ENCODE data around the gene IQGAP1.

IQGAP1 gene

DNA sequence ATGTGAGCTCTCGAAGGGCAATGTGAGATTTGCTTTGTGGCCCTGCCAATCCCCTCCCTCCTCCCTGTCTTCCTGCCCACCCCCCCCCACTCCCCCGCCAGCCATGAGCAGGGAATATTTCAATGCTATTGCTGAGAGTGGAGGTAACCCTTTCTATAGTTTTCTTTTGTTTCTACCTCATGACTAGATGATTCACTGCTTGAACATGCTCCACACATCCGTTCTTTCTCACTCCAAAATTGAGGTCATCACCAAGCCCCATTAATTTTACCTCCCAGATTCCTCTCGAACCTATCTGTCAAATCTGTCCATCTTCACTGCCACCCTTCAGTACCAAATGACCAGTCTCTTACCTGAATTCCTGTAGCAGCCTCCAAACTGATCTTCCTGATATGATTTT lies 23.8 kb upstream of the IQGAP1 start:
- H3K4me3 ChIP-seq (ENCODE audit: low read depth in 1 of 2, low read length in 1 of 2): no peak overlapping the region
- H3K36me3 ChIP-seq: no peaks in the 10 kb centered on the region
- peaks cover 0 to 5% of the 10 kb centered on the region in 2 experiments for H3K4me1 ChIP-seq (ENCODE audit: control insufficient read depth in 1 of 2, insufficient read depth in 1 of 2, low read depth in 1 of 2, low read length in 1 of 2)
- no peak overlapping the region for H3K27ac ChIP-seq
- no peaks in the 10 kb centered on the region for H3K9me3 ChIP-seq
- H3K27me3 ChIP-seq: peaks cover 32% of the 10 kb centered on the region
- TF ChIP-seq CTCF (IDR thresholded peaks at IDR 0.05): no peak

DNA sequence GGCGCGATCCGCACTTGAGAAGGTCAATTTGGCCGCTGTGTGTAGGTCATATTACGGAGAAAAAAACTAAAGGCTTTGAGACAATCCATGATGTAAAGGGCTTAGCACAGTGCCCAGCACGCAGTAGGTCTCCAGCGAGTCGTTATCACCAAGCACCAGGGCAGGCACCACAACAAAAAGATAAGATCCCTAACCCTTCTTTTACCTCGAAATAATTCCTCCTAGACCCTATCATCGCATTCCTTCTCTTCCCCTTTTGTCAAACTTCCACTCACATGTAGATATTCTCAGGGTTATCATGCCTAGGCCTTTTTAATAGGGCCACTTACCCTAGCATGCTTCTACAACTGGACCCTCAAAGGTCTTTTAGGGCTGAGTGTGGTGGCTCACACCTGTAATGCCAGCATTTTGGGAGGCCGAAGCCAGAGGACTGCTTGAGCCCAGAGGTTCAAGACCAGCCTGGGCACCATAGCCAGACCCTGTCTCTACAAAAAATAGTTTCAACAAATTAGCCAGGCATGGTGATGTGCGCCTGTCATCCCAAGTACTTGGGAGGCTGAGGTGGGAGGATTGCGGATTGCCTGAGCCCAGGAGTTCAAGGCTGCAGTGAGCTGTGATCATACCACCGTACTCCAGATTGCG lies 22.5 kb upstream of the IQGAP1 start:
- Histone ChIP-seq H3K27ac (no peak overlapping the region), H3K36me3 (no peaks in the 10 kb centered on the region), H3K27me3 (peaks cover 34% of the 10 kb centered on the region), H3K4me1 (ENCODE audit: control insufficient read depth in 1 of 2, insufficient read depth in 1 of 2, low read depth in 1 of 2, low read length in 1 of 2) (peaks cover 5 to 11% of the 10 kb centered on the region in 2 experiments), H3K4me3 (ENCODE audit: low read depth in 1 of 2, low read length in 1 of 2) (no peak overlapping the region), H3K9me3 (no peaks in the 10 kb centered on the region)
- TF ChIP-seq CTCF (IDR thresholded peaks at IDR 0.05): no peak

GRCh38 chr15:90367576-90367975 lies 20.5 kb upstream of the IQGAP1 start:
- Histone ChIP-seq H3K27me3 (peaks cover 46% of the 10 kb centered on the region), H3K27ac (no peak overlapping the region), H3K9me3 (no peaks in the 10 kb centered on the region), H3K4me3 (ENCODE audit: low read depth in 1 of 2, low read length in 1 of 2) (no peak overlapping the region), H3K4me1 (ENCODE audit: control insufficient read depth in 1 of 2, insufficient read depth in 1 of 2, low read depth in 1 of 2, low read length in 1 of 2) (peaks cover 5 to 6% of the 10 kb centered on the region in 2 experiments), H3K36me3 (no peaks in the 10 kb centered on the region)
- TF ChIP-seq CTCF (IDR thresholded peaks at IDR 0.05): no peak

DNA sequence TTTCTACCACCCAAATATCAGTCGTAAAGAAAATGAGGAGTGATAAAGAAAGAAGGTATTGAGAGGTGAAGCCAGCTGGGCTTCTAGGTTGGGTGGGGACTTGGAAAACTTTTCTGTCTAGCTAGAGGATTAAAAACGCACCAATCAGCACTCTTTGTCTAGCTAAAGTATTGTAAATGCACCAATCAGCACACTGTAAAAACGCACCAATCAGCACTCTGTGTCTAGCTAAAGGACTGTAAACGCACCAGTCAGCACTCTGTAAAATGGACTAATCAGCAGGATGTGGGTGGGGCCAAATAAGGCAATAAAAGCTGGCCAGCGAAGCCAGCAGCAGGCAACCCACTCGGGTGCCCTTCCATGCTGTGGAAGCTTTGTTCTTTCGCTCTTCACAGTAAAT lies 13.0 kb upstream of the IQGAP1 start:
- H3K27ac ChIP-seq: no peak overlapping the region
- peaks cover 16 to 20% of the 10 kb centered on the region in 2 experiments for H3K4me1 ChIP-seq (ENCODE audit: control insufficient read depth in 1 of 2, insufficient read depth in 1 of 2, low read depth in 1 of 2, low read length in 1 of 2)
- no peaks in the 10 kb centered on the region for H3K36me3 ChIP-seq
- no peak for TF ChIP-seq CTCF (IDR thresholded peaks at IDR 0.05)
- H3K9me3 ChIP-seq: peaks cover 4% of the 10 kb centered on the region
- H3K27me3 ChIP-seq: peaks cover 32% of the 10 kb centered on the region
- no peak overlapping the region for H3K4me3 ChIP-seq (ENCODE audit: low read depth in 1 of 2, low read length in 1 of 2)

GRCh38 chr15:90376789-90377188 lies 11.3 kb upstream of the IQGAP1 start:
- Histone ChIP-seq H3K4me1 (ENCODE audit: control insufficient read depth in 1 of 2, insufficient read depth in 1 of 2, low read depth in 1 of 2, low read length in 1 of 2) (peaks cover 17 to 19% of the 10 kb centered on the region in 2 experiments), H3K36me3 (no peaks in the 10 kb centered on the region), H3K27me3 (peaks cover 29% of the 10 kb centered on the region), H3K9me3 (peaks cover 4% of the 10 kb centered on the region), H3K4me3 (ENCODE audit: low read depth in 1 of 2, low read length in 1 of 2) (peak overlapping the region in 1 of 2 experiments; percentile 6), H3K27ac (peak overlapping the region; percentile 58)
- no peak for TF ChIP-seq CTCF (IDR thresholded peaks at IDR 0.05)

All from neutrophil (primary cell).